ENCODE measurements around the gene NDUFAF8.

The NDUFAF8 gene

DNA sequence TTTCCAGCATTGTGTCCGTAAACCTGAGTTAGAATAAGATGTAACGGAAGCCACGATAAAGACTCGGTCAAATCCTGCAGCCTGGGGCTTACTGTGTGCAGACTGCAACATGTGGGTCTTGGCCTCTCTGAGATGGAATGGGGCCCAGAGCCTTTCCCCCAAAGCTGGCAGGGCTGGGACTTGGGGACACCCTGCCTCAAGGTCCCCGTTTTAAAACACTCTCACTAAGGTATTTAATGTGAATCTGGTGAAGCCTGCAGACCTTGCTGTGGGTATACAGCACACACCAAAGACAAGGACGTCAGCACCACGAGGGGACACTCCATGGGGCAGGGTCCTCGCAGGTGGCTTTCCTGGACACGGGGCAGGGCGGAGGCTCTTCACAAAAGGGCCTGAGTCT, 2.1 kb downstream of the NDUFAF8 start:
- DNase-seq = no peak

DNA sequence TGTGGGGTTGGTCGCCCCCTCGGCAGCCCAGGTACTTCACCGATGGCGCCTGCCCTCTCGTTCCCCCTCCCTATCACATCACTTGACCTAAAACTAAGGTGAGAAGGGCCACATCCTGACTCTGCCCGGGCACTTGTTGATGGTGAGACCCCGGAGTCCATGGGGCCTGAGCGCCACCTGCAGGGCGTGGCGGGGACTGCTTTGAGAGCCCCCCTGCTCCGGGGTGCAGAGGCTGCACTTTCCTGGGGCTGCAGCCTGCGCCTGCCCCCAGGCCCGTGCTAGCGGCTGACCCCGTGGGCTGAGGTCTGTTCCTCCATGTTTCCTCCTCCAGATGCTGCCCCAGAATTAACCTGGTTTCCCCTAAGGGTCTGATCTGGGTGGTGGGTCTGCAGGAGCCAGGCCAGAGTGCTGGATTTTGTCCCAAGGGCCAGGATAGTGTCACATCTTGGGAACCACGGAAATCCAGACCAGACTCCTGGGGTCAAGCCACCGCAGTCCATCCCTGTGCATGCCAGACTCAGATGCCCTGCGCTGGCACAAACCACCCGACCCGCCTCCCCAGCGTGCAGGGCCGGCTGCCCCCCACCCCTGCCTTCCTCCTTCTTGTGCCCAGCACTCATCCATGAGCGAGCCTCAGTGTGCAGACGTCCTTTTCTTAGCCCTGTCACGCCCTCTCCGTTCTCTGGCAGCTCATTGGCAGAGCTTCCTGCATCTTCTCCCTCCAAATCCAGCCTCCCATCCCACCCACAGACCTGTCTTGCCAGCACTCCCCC, 2.7 kb downstream of the NDUFAF8 start:
- peak; percentile 88 for DNase-seq

DNA sequence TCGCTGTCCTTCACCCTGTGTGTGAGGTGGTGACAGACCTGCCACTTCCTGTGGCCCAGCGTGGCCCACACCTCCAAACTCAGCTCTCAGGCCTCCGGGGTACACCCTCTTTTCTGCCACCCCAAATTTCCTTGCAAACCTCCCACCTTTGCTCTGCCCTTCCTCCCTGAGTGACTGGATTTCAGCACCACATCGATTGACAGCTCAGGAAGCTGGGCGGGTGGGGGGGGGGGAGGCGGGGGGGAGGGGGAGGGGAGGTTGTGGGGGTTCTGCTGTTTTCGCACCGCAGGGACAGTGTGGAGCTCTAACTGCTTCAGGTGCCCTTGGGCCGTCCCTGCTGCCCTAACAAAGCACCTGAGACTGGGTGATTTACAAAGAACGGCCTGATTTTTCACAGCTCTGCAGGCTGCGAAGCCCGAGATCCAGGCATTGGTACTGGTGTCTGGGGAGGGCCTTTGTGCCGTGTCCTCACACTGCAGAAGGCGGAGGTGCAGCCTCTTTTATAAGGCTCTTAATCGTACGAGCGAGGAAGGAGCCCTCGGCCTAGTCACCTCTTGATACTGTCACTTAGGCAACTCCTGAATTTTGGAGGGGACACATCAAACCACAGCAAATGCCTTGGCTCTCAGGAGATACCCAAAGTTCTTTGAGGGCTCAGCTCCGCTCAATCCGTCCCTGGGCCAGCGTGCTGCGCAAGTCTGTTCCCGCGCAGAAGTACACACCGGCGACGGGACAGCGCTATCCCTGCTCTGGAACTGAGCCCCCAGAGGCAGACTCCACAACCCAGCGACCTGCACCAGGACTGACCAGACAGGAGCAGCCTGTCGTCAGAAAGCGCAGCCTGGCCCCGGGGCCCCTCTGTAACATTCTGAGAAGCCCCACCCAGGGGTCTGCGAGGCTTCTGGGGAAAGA, 3.6 kb downstream of the NDUFAF8 start:
- no peak for DNase-seq

DNA sequence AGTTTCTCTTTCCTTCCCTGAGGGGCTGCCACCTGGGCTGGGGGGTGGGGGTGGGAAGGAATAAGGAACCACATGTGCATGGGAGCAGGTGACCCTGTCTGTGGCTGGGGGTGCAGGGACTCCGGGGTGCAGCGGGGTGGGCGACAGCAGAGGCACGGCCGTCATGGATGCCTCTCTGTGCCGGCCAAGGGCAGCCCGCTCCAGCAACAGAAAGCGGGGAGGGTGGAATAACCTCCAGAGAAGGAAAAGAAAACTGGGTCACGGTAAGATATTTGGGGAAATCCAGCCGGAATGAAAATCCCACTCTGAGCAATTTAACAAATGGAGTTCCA, 4.2 kb downstream of the NDUFAF8 start:
- DNase-seq = no peak

DNA sequence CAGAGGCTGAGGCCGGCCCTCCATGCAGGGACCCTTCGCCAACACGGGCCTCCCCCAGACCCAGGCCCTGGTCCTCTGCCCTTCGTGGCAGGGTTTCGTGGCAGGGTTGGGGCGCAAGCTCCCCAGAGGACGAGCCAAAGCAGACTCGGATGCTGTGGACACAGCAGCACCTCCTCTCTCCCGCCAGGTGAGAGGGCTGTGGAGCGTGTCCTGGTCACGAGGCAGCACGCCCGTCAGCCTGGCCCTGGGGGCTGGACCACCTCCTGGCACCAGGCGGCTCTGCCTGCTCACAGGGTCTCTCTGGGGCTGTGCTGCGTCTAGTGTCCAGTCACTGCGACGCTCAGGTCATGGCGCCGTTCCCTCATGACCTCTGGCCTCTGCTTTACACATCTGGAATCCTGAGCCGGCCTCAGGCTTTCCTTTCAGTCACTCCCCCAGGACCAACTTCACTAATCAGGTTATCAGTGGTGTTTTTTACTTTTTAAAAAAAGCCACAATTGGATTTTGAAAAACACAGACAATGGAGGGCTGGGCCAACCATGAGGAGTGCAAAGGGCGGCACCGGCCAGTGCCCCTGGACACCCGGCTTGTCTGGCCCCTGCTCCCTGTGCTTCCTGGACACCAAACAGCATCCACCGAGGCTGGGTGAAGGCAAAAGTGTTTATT, 5.4 kb downstream of the NDUFAF8 start:
- no peak for DNase-seq

DNA sequence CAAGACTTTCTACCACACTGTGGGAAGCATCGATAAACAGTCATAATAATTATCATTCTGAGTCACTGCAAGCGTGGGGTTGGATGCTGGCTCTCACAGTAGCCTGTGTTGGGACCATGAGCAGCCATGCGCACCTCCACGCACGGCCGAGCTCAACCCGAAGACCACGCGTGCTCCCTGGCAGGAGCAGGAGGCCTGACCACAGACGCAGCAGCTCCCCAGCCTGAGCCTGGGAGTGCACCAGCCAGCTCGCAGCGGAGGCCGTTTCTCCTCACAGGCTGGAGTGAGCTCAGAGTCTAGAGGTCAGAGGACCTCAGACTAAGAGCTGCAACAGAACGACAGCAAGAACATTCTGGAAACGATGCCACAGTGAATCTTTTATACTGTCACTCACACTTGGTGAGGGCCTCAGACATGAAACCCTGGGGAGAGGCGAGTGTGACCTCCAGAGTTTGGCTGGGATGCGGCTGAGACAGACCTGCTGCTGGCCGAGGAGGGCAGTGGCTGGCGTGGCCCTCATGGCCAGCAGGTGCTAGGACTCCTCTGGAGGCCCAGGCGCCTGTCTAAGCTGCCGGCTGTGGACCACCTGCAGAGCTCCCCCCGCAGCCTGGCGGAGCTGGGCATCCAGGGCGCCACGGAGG, 6.0 kb downstream of the NDUFAF8 start:
- DNase-seq = no peak

DNA sequence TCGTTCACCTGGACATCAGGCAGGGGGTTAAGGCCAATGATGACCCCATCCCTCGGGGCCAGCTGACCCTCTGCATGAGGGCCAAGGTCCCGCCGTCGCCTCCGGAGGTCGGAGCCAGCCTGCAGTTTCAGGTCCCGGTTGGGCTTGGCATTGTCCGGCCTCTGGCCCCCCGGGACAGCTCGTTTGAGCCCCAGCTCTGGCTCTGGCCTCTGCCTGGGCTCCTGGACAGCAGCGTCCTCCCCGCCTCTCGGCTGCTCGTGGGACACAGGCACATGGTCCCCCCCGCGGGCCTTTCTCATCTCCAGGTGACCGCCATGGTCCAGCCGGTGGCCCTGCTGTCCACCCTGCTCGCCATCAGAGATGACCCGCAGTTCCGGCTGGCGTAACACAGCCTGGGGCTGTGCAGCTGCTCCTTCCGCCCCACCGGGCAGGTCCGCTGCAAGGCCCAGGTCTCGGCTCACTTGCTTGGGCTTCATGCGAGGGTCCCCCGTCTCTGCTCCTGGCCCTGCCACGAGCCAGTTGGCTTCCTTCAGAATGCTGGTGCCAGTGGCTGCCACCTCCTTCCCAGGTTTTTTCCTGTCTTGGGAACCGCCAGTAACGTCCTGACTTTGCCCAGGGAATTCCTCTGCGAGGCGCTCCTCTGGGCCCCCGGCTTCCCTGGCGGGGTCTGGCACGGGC, 6.7 kb downstream of the NDUFAF8 start:
- no peak for DNase-seq

DNA sequence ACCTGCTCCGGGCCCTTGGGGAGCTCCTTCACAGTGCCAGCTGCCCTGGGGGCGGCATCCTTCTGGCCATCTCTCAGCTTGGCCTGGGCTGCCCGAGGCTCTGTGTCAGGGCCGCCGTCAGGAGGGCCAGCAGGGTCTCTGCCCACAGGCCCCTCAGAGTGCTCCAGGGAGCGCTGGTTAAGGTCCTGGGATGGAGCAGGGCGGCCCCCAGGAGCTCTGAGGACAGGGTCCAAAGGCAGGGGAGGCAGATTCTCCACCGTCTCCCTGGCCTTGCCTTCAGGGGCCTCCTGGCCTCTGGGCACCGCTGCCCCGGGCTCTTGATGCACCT, 7.2 kb downstream of the NDUFAF8 start:
- DNase-seq = no peak

DNA sequence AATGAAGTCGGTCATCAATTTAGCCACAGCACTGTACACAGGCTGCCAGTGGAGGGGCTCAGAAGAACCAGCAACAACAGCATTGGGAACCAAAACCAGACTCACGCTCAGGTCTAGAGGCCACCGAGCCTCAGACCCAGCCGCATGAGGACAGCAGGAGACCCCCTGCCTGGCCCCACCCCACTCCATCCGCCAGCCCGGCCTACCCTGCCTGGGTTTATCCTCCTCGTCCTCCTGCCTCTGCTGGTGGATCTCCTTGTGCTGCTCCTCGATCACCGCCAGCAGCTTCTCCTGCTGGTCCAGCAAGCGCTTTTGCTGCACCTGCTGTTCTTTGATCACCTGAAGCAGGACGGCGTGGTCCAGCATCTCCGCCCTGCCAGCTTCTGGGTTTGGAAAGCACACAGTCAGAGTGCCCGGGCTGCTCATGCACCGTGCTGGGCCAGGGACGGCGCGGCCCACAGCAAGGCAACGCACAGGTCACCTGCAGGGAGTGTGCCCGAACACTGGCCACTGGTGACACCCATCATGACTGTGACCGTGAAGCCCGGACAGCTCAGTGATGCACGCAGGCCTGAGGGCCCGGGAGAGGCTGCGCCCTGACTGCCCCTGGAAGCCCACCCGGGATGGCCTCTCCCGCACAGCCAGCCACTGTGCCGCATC, 7.7 kb downstream of the NDUFAF8 start:
- DNase-seq = no peak

DNA sequence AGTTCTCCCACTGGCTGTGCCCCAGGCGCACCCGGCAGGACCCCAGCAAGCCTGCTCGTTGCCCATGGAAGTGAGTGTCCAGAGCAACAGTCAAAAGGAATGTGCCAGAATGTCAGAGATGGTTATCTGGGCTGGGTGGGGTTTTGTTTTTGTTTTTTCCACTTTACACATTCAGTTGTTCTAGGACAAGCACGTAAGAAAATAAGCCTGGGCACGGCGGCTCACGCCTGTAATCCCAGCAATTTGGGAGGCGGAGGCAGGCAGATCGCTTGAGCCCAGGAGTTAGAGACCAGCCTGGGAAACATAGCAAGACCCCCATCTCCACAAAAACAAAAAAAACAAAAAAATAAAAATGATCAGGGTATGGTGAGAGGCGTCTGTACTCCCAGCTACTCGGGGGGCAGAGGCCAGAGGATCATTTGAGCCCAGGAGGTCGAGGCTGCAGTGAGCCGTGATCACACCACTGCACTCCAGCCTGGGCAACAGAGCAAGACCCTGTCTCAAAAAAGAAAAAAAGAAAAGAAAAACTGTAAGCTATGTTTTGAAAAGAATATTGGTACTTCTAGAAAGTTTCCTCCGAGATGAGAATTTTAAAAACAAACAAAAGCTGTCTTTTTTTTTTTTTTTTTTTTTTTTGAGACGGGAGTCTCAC, 8.3 kb downstream of the NDUFAF8 start:
- no peak for DNase-seq

DNA sequence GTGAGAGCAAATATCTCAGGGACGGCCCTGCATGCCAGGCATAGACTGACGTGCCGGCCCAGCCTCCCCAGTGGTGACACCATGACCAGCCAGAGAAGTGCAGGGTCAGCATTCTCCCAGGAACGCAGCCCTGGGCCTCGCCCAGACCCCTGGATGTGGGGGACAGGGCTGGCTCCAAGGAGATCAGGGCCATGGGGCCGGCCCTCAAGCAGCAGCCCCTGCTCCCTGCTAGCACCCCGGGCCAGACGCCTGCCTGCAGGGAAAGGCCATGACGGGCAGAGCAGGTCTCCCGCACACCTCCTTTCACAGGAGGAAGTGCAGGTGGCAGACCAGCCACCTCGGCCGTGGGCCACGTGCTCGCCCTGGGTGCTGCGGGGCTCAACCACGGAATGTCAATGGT, 9.5 kb downstream of the NDUFAF8 start:
- no peak for DNase-seq

DNA sequence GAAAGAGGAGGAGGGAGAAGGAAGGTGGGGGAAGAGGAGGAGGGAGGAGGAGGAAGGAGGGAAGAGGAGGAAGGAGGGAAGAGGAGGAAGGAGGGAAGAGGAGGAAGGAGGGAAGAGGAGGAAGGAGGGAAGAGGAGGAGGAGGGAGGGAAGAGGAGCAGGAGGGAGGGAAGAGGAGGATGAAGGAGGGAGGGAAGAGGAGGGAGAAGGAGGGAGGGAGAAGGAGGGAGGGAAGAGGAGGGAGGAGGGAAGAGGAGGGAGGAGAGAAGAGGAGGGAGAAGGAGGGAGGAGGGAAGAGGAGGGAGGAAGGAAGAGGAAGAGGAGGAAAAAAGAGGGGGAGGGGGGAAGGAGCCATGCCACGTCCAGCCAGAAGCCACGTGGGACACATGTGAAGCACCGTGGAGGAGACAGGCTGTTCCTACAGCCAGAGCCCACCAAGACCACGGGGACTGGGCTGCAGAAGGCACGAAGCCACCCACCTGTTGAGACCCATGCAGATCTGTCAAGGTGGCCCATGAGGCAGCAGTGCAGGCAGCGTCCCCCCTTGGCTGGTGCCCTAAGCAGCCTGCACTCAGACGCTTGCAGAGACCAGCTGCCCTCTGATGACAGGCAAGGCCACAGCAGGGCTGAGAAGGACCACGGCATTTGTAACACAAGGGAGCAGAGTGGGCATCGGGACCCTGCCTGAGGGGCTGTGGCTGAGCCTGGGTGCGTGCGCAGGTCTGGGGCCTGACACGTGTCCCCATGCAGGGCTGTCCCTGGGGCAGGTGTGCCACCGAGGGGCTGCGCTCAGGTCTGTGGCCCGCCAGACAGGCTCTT, 10.3 kb downstream of the NDUFAF8 start:
- DNase-seq = no peak

DNA sequence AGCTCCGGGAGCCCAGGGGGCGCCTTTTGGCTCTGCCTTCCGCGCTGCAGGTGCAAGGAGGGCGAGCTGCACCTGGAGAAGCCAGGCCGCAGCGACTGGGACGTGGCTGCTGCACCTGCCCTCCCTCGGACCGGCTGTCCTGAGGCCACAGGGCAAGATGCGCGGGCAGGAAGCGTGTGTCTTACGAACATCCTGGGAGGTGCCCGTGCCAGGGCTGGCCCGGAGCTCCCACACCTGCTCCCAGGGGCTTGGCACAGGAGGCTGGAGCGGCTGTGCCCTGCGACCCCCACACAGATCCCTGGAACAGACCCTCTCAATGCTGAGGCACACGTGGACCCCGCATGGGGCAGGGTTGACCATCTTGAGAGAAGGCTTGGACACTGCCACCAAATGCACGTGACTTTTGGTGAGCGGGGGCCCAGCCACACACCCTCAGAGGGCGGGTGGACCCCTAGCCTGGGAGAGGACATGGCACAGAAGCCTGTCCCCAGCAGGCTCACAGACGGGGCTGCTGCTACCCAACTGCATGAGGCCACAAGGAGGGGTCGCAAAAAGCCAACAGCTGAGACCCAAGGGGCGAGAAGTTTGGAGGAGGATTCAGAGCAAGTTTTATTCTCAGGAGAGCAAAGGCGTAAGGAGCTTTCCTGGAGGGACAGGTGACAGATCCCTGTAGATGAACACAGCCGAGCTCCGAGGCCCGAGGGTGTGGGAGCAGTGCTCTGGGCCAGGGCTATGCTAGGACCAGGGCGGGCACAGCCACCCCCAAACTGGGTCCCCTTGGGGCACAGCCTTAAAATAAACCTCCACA, 11.4 kb downstream of the NDUFAF8 start:
- DNase-seq = no peak

DNA sequence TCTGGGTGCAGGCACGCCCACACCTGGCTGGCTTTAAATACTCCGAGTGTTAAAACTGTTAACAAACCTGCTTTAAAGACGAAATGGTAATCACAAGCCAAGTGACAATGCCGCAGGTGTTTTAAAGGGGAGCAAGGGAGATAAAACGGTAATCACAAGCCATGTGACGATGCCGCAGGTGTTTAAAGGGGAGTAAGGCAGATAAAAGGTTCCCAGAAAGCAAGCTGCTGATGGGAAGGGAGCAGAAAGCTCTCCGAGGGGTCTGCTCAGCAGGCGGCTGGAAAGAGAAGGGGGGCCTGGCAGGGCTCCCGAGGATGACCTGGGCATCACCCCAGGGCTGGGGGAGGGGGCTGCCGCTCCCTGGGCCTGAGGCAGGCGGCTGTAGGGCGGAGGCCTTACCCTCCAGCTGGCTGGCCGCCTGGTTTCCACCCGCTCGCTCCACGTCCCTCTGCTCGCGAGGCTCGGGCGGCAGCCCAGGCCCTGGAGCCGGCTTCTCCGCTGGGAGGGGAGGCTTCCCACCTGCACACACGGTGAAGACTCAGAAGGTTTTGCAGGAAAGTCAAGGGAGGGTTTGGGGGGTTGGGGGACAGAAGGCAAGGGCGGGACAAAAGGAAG, 12.1 kb downstream of the NDUFAF8 start:
- DNase-seq = no peak

DNA sequence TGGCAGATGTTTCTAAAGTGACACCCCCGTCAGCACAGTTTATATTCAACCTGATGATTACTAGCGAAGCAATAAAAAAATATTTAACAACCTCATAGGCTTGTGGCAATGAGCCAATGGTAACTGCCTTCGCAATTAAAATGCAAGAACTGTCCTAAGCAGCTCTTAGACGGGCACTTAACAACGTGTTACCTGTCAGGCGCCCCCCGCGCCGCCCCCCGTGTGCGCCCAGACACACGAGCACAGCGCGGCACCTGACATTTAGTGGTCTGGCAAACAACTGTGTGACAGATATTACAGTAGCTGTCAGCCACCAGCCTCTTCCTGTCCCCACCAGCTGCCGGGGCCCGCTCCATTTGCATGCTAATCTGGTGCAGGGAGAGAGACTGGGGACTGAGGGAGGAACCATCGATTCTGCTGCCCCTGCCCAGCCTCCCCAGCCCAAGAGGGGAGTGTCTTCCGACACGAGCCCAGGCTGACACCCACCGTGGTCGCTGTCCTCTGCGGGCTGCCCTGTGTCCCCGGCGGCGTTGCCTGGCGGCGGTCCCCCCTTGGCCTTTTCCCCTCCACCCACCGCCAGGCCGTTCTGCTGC, 12.7 kb downstream of the NDUFAF8 start:
- no peak for DNase-seq

DNA sequence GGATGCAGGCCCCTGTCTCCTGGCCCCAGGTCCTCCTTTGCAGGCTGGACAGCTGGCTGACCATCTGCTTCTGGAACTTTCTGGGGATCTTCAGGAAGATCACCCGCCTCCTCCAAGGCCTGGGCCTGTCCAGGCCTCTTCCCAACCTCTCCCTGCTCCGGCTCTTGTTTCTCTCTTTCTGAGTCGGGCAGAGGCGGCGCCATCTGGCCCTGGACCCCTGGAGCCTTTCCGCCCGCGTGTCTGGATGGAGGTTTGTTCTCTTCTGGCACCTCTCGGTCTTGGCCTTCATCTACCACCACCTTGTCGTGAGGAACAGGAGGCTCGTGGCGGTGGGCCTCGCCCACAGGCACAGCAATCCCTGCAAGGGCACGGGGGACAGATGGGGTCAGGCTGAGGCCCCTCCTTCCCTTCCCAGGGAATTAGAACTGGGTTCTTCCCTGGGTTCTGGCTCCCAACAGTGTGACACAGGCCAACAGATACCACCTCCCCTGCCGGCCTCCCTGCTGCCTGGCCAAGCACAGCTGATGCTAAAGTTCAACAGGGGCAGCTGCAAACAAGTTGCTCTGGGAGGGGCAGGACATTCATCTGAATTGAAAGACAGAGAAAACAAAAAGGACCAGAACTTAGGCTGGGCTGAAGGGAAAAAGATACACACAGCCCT, 13.3 kb downstream of the NDUFAF8 start:
- no peak for DNase-seq

DNA sequence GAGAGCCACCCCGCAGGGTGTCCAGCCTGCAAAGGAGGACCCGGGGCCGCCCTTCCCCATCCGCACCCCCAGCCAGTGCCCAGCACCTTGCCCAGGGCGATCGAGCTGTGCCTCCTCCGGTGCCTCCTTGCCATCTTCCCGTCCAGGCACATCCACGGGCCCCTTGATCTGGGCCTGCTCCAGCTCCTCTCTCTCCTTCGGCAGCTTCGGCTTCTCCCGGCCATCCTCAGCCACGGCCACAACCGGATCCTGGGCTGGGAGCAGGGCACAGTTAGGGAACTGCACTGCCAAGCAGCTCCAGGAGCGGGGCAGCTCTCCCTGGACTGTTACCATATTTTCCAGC, 13.8 kb downstream of the NDUFAF8 start:
- DNase-seq = no peak

DNA sequence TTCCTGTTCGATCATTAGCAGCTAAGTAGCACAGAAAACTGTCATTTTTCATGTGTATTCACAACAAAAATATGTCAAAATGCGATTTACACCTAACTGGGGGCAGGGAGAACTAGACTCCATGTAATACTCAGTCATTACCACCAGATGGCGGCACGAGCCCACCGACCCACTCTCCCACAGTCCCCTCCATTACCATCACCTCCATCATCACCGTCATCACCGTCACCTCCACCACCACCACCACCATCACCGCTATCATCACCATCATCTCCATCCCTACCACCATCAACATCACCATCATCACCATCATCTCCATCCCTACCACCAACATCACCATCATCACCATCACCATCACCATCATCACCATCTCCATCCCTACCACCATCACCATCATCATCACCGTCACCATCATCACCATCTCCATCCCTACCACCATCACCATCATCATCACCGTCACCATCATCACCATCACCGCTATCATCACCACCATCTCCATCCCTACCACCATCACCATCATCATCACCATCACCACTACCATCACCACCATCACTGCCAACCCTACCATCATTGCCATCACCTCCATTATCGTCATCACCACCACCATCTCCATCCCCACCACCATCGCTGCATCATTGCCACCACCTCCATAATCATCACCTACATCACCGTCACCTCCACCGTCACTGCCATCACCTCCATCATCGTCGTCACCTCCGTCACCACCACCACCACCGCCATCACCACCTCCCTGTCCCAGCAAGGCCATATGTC, 14.4 kb downstream of the NDUFAF8 start:
- DNase-seq = peak; percentile 80

Measured in activated CD8-positive, alpha-beta memory T cell treated with anti-CD3 and anti-CD28 coated beads for 24 hours (primary cell).